Stimulated activated CD8-positive, alpha-beta memory T cell treated with anti-CD3 and anti-CD28 coated beads, Interleukin-12 subunit alpha, Interleukin-12 subunit beta, amount 100 ng/mL, for 24 hours (primary cell): ENCODE results near the gene RPS10.

ENCODE experiments used
- DNase-seq: peaks from one replicate; pipeline ENCODE4 v3.0.0-alpha.2; 2020; ENCODE audit errors: extremely low read depth

RPS10 gene

GRCh38 chr6:34370361-34370760, 55.5 kb downstream of the RPS10 start:
- no peak for DNase-seq

GRCh38 chr6:34369385-34369784, 56.5 kb downstream of the RPS10 start:
- DNase-seq, result no peak
